Measurements from ENCODE around the gene ATRNL1. TPM values are rescaled to one million over a fixed set of nuclear protein-coding genes. Genes with fewer than 3 reads are reported as not detected.

Gene ATRNL1, protein sequence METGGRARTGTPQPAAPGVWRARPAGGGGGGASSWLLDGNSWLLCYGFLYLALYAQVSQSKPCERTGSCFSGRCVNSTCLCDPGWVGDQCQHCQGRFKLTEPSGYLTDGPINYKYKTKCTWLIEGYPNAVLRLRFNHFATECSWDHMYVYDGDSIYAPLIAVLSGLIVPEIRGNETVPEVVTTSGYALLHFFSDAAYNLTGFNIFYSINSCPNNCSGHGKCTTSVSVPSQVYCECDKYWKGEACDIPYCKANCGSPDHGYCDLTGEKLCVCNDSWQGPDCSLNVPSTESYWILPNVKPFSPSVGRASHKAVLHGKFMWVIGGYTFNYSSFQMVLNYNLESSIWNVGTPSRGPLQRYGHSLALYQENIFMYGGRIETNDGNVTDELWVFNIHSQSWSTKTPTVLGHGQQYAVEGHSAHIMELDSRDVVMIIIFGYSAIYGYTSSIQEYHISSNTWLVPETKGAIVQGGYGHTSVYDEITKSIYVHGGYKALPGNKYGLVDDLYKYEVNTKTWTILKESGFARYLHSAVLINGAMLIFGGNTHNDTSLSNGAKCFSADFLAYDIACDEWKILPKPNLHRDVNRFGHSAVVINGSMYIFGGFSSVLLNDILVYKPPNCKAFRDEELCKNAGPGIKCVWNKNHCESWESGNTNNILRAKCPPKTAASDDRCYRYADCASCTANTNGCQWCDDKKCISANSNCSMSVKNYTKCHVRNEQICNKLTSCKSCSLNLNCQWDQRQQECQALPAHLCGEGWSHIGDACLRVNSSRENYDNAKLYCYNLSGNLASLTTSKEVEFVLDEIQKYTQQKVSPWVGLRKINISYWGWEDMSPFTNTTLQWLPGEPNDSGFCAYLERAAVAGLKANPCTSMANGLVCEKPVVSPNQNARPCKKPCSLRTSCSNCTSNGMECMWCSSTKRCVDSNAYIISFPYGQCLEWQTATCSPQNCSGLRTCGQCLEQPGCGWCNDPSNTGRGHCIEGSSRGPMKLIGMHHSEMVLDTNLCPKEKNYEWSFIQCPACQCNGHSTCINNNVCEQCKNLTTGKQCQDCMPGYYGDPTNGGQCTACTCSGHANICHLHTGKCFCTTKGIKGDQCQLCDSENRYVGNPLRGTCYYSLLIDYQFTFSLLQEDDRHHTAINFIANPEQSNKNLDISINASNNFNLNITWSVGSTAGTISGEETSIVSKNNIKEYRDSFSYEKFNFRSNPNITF (N-terminal part only)
- polyA plus RNA-seq (2013, experiment 1 of 4), result 2.8 TPM
- polyA plus RNA-seq (2013, experiment 2 of 4), result 3.7 TPM
- polyA plus RNA-seq (2013, experiment 3 of 4), result 3.3 TPM
- polyA plus RNA-seq (2013, experiment 4 of 4), result 3.8 TPM

DNA sequence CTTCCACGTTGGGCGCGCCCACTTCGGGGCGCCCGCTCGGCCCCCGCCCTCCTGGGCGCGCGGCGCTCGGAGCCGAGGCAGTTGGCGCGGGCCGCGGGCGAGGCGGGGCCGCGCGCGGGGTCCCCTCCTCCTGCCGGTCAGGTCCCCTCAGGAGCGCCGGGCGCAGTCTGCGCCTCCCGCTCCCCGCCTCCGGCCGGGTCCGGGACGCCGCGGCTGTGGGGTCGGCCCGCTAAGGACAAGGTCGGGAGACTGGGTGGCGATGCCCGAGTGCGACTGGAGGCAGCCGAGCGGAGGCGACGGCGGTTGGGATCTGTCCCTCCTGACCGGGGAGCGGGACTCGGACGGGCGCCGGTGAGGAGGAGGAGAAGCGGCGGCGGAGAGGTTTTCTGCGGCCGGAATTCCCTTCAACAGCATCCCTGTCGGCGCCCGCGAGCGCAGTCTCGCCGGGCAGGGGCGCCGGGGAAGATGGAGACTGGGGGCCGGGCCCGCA lies at the start of gene ATRNL1:
Gene ATRNL1 (plus strand): TSS at position 80 of the 490 bp plus-strand sequence. CDS start 386 bp downstream, at position 466.
- Histone ChIP-seq H3K4me1 (ENCODE audit: control insufficient read depth, insufficient read depth, low read length) (no peaks in the 10 kb centered on the region), H3K36me3 (ENCODE audit: control insufficient read depth, insufficient read depth, low read length) (no peaks in the 10 kb centered on the region), H3K27me3 (ENCODE audit: control insufficient read depth, insufficient read depth, low read length, poor library complexity, severe bottlenecking) (peaks cover 46% of the 10 kb centered on the region), H3K9me3 (ENCODE audit: control insufficient read depth, low read length) (no peaks in the 10 kb centered on the region), H3K27ac (ENCODE audit: insufficient read depth, low read depth, low read length, poor library complexity, severe bottlenecking) (peak within 1 kb of the TSS; percentile 62), H3K4me3 (ENCODE audit: insufficient read depth, low read depth, low read length) (peak within 1 kb of the TSS; percentile 65)
- WGBS, 2 experiments, result 0 to 1% methylated on average over 70 of the region's 70 CpGs

DNA sequence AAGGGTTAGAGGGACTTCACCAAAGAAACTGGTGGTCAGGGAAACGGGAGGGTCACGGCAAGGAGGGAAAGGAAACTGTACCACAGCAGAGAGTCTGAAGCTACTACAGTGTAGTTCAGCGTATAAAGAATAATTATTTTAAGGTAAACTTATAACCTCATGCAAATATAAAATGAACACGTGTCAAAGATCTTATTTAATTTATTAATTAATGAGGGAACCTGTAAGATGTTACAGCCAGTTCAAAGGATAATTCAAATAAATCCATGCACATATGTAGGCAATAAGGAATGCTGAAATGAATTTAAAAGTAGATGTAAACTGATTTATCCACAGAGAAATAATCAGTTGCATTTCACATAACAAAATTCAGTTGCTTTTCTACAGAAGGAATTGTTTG lies 49.4 kb upstream of the ATRNL1 start:
- WGBS, 2 experiments, result 87 to 100% methylated on average over 2 of the region's 4 CpGs
- Histone ChIP-seq H3K4me3 (ENCODE audit: insufficient read depth, low read depth, low read length) (no peak overlapping the region), H3K4me1 (ENCODE audit: control insufficient read depth, insufficient read depth, low read length) (no peaks in the 10 kb centered on the region), H3K9me3 (ENCODE audit: control insufficient read depth, low read length) (no peaks in the 10 kb centered on the region), H3K27ac (ENCODE audit: insufficient read depth, low read depth, low read length, poor library complexity, severe bottlenecking) (no peak overlapping the region), H3K36me3 (ENCODE audit: control insufficient read depth, insufficient read depth, low read length) (no peaks in the 10 kb centered on the region), H3K27me3 (ENCODE audit: control insufficient read depth, insufficient read depth, low read length, poor library complexity, severe bottlenecking) (no peaks in the 10 kb centered on the region)

DNA sequence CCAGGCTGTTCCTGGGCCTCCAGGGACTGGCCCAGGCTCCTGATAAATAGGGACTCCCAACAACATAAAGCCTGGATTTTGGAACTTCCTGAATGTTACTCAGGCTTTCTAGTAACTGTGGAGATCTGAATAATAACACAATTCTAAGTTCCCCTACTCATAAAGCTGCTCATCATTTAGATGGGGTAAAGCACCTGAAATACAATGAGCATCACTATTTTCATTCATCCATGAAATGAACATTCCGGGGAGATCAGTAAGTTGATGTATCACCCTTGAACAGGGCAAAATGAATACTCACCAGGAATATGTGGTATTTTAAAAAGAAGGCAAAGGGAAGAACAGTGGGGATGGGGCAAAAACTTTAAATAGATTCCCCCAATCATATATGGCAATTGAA lies 48.3 kb upstream of the ATRNL1 start:
- no peaks in the 10 kb centered on the region for H3K36me3 ChIP-seq (ENCODE audit: control insufficient read depth, insufficient read depth, low read length)
- H3K9me3 ChIP-seq (ENCODE audit: control insufficient read depth, low read length), result no peaks in the 10 kb centered on the region
- no peak overlapping the region for H3K27ac ChIP-seq (ENCODE audit: insufficient read depth, low read depth, low read length, poor library complexity, severe bottlenecking)
- 86 to 100% methylated on average over 1 of the region's 1 CpG for WGBS, 2 experiments
- no peaks in the 10 kb centered on the region for H3K4me1 ChIP-seq (ENCODE audit: control insufficient read depth, insufficient read depth, low read length)
- no peaks in the 10 kb centered on the region for H3K27me3 ChIP-seq (ENCODE audit: control insufficient read depth, insufficient read depth, low read length, poor library complexity, severe bottlenecking)
- no peak overlapping the region for H3K4me3 ChIP-seq (ENCODE audit: insufficient read depth, low read depth, low read length)

DNA sequence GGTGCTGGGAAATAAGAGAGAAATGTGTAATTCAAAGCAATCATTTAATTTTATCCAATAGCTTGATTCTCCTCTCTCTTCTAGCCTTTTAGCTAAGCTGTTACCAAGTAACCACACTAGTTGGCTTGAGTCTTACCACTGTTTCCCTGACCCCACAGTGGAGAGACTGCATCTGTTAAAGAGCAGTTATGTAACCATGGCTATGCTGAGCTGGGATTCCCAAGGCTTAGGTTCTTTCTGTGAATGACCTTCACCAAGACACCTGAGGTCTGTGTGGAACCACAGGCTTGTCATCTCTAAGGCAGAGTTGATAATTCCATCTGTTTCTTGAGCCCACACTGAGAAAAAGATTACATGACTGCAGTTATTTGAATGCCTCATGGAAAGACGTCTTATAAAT lies 47.7 kb upstream of the ATRNL1 start:
- Histone ChIP-seq H3K9me3 (ENCODE audit: control insufficient read depth, low read length) (no peaks in the 10 kb centered on the region), H3K27ac (ENCODE audit: insufficient read depth, low read depth, low read length, poor library complexity, severe bottlenecking) (no peak overlapping the region), H3K4me3 (ENCODE audit: insufficient read depth, low read depth, low read length) (no peak overlapping the region), H3K4me1 (ENCODE audit: control insufficient read depth, insufficient read depth, low read length) (peaks cover 3% of the 10 kb centered on the region), H3K36me3 (ENCODE audit: control insufficient read depth, insufficient read depth, low read length) (no peaks in the 10 kb centered on the region), H3K27me3 (ENCODE audit: control insufficient read depth, insufficient read depth, low read length, poor library complexity, severe bottlenecking) (no peaks in the 10 kb centered on the region)
- no CpG with 5 or more reads among the region's 1 CpG for WGBS, 2 experiments

DNA sequence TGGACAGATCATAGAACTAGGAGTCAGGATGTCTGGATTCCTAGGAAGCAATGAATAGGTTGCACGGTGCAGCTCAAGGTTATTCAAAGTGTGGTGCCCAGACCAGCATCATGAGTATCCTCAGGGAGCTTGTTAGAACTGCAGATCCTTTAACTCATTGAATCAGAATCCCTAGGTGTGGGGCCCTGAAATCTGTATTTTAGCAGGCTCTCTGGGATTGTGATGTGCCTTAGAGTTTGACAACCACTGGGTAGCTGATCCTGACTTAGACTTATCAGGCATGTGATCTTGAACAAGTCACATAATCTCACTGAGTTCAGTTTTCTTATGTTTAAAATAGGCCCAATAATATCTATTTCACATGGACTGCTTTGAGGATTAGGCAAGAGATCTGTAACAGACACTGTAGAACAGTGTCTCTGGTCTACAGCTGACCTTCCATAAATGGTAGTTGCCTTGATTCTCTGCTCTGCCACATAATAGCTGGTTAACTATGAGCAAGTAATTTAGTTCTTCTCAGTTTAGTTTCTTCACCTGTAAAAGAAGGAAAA lies 46.4 kb upstream of the ATRNL1 start:
- Histone ChIP-seq H3K27me3 (ENCODE audit: control insufficient read depth, insufficient read depth, low read length, poor library complexity, severe bottlenecking) (no peaks in the 10 kb centered on the region), H3K4me1 (ENCODE audit: control insufficient read depth, insufficient read depth, low read length) (peaks cover 4% of the 10 kb centered on the region), H3K27ac (ENCODE audit: insufficient read depth, low read depth, low read length, poor library complexity, severe bottlenecking) (no peak overlapping the region), H3K9me3 (ENCODE audit: control insufficient read depth, low read length) (no peaks in the 10 kb centered on the region), H3K4me3 (ENCODE audit: insufficient read depth, low read depth, low read length) (no peak overlapping the region), H3K36me3 (ENCODE audit: control insufficient read depth, insufficient read depth, low read length) (no peaks in the 10 kb centered on the region)
- WGBS, 2 experiments, result 94 to 97% methylated on average over 1 of the region's 1 CpG

DNA sequence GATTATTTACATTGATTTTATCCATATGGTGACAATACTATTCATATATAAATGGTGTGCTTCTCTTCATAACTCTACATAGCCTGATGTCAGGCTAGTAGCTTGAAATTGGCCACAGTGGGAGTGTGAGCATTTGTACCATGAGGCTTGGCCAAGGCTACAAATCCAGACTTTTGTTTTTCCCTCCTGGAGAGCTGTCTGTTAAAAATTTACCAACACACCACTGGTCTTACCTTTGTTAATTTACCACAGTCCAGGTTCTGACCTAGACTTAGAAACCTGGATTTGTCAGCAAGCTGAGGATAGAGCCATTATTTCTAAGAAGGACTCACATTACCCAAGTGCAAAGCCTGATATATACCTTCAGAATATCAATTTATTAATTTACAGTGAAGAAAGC lies 45.5 kb upstream of the ATRNL1 start:
- Histone ChIP-seq H3K4me1 (ENCODE audit: control insufficient read depth, insufficient read depth, low read length) (peaks cover 7% of the 10 kb centered on the region), H3K27ac (ENCODE audit: insufficient read depth, low read depth, low read length, poor library complexity, severe bottlenecking) (no peak overlapping the region), H3K4me3 (ENCODE audit: insufficient read depth, low read depth, low read length) (no peak overlapping the region)

DNA sequence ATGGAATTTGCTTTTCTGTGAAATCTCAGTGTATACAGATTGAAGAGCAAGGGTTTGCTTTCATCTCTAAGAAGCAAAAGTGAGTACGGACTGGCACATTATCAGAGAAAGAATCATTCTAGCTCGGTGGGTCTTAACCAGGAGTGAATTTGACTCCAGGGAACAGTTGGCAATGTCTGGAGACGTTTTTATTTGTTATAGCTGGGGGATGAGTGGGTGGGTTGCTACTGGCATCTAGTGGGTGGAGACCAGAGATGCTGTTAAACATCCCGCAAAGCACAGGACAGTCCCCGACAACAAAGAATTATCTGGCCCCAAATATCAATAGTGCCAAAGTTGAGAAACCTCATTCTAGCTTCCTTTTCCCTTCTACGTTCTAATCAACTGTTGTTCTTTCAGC lies 43.8 kb upstream of the ATRNL1 start:
- Histone ChIP-seq H3K4me1 (ENCODE audit: control insufficient read depth, insufficient read depth, low read length) (peaks cover 7% of the 10 kb centered on the region), H3K4me3 (ENCODE audit: insufficient read depth, low read depth, low read length) (no peak overlapping the region), H3K27me3 (ENCODE audit: control insufficient read depth, insufficient read depth, low read length, poor library complexity, severe bottlenecking) (no peaks in the 10 kb centered on the region), H3K27ac (ENCODE audit: insufficient read depth, low read depth, low read length, poor library complexity, severe bottlenecking) (no peak overlapping the region), H3K9me3 (ENCODE audit: control insufficient read depth, low read length) (peaks cover 3% of the 10 kb centered on the region), H3K36me3 (ENCODE audit: control insufficient read depth, insufficient read depth, low read length) (no peaks in the 10 kb centered on the region)
- 83 to 85% methylated on average over 6 of the region's 6 CpGs for WGBS, 2 experiments

More for the DNA sequence above, 45.5 kb upstream of the ATRNL1 start:
- H3K27me3 ChIP-seq (ENCODE audit: control insufficient read depth, insufficient read depth, low read length, poor library complexity, severe bottlenecking), result no peaks in the 10 kb centered on the region
- H3K9me3 ChIP-seq (ENCODE audit: control insufficient read depth, low read length), result peaks cover under 1% of the 10 kb centered on the region
- no peaks in the 10 kb centered on the region for H3K36me3 ChIP-seq (ENCODE audit: control insufficient read depth, insufficient read depth, low read length)

DNA sequence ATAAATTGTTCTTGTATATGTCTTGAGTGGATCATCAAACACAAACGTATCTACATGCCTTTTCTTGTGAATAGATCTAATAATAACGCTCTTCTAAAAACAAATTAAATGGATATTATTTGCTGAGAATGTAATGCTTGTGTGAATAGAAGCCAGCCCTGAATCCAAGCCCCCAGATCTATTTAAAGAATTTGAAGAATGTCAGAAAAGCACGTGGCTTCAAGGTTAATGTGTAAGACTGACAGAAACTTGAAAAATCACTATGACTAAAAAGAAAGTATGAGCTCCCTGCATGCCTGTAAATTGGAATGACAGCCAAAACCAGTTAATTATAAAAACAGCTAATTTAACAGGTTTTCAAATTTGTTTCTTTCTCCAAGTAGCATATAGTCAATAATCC lies 43.2 kb upstream of the ATRNL1 start:
- H3K9me3 ChIP-seq (ENCODE audit: control insufficient read depth, low read length), result peaks cover 3% of the 10 kb centered on the region
- H3K27me3 ChIP-seq (ENCODE audit: control insufficient read depth, insufficient read depth, low read length, poor library complexity, severe bottlenecking), result no peaks in the 10 kb centered on the region
- no peak overlapping the region for H3K4me3 ChIP-seq (ENCODE audit: insufficient read depth, low read depth, low read length)
- no peaks in the 10 kb centered on the region for H3K36me3 ChIP-seq (ENCODE audit: control insufficient read depth, insufficient read depth, low read length)
- H3K27ac ChIP-seq (ENCODE audit: insufficient read depth, low read depth, low read length, poor library complexity, severe bottlenecking), result no peak overlapping the region
- peaks cover 7% of the 10 kb centered on the region for H3K4me1 ChIP-seq (ENCODE audit: control insufficient read depth, insufficient read depth, low read length)
- 29 to 63% methylated on average over 1 to 2 of the region's 3 CpGs for WGBS, 2 experiments

DNA sequence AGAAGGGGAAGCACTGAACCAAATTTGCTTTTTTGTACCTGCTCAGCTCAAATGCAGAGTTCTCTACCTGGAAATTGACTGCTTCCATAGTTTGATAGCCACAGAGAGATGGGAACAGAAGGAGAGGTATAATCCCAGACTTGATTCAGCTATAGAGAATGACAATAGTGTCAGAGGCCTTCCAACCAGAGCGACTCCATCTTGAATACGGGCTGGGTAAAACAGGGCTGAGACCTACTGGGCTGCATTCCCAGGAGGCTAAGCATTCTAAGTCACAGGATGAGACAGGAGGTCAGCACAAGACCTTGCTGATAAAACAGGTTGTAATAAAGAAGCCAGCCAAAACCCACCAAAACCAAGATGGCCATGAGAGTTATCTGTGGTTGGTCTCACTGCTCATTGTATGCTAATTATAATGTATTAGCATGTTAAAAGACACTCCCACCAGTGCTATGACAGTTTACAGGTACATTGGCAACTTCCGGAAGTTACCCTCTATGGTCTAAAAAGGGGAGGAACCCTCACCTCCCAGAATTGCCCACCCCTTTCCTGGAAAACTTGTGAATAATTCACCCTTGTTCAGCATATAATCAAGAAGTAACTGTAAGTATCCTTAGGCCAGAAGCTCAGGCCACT lies 42.7 kb upstream of the ATRNL1 start:
- Histone ChIP-seq H3K4me1 (ENCODE audit: control insufficient read depth, insufficient read depth, low read length) (peaks cover 7% of the 10 kb centered on the region), H3K4me3 (ENCODE audit: insufficient read depth, low read depth, low read length) (no peak overlapping the region), H3K36me3 (ENCODE audit: control insufficient read depth, insufficient read depth, low read length) (no peaks in the 10 kb centered on the region), H3K27me3 (ENCODE audit: control insufficient read depth, insufficient read depth, low read length, poor library complexity, severe bottlenecking) (no peaks in the 10 kb centered on the region), H3K27ac (ENCODE audit: insufficient read depth, low read depth, low read length, poor library complexity, severe bottlenecking) (no peak overlapping the region), H3K9me3 (ENCODE audit: control insufficient read depth, low read length) (peaks cover 3% of the 10 kb centered on the region)
- 94 to 96% methylated on average over 3 of the region's 3 CpGs for WGBS, 2 experiments
